Choroid plexus epithelial cell (primary cell): ENCODE results near the gene LMO2.

Experiments
- DNase-seq: peaks from one replicate; pipeline ENCODE4 v3.0.0-alpha.2; 2010; ENCODE audit warnings: low read depth
- H3K4me3 ChIP-seq: 2 replicates; pipeline ENCODE4 v1.5.1; 2011; ENCODE audit warnings: low read depth, mild to moderate bottlenecking, control low read depth, low read length, moderate library complexity
- CTCF ChIP-seq: conservative IDR thresholded peaks from 2 replicates; pipeline ENCODE4 v1.5.1; 2011; ENCODE audit warnings: low read depth, mild to moderate bottlenecking, control low read depth, inconsistent platforms, low read length, moderate library complexity

LMO2 gene

GRCh38 chr11:33913991-33914390, 22.1 kb upstream of the LMO2 start:
- no peak for TF ChIP-seq CTCF
- no peak for DNase-seq
- no peak overlapping the region for H3K4me3 ChIP-seq

GRCh38 chr11:33912405-33913361, 20.8 kb upstream of the LMO2 start:
- no peak overlapping the region for H3K4me3 ChIP-seq
- TF ChIP-seq CTCF: no peak
- DNase-seq: peak; percentile 95

GRCh38 chr11:33910958-33911339, 19.1 kb upstream of the LMO2 start:
- no peak overlapping the region for H3K4me3 ChIP-seq
- DNase-seq: no peak
- no peak for TF ChIP-seq CTCF

GRCh38 chr11:33910296-33910957, 18.6 kb upstream of the LMO2 start:
- TF ChIP-seq CTCF: no peak
- H3K4me3 ChIP-seq: no peak overlapping the region
- no peak for DNase-seq

- no peak overlapping the region for H3K4me3 ChIP-seq
- no peak for TF ChIP-seq CTCF
- no peak for DNase-seq
These were observed 17.7 kb upstream of the LMO2 start for GRCh38 chr11:33909552-33909951.

GRCh38 chr11:33909150-33909549, 17.3 kb upstream of the LMO2 start:
- H3K4me3 ChIP-seq: no peak overlapping the region
- no peak for TF ChIP-seq CTCF
- no peak for DNase-seq
